GDM1 (cell line): ENCODE results near the gene MPPED2.
"Not testable (repeated sequence)": the region's sequence is repeated elsewhere in the genome, so short reads cannot be mapped to it uniquely, and the experiment has no call there.

Experiments
- DNase-seq: peaks from one replicate; lab custom pipeline; 2025; lab: John Stamatoyannopoulos, UW

The MPPED2 gene

DNA sequence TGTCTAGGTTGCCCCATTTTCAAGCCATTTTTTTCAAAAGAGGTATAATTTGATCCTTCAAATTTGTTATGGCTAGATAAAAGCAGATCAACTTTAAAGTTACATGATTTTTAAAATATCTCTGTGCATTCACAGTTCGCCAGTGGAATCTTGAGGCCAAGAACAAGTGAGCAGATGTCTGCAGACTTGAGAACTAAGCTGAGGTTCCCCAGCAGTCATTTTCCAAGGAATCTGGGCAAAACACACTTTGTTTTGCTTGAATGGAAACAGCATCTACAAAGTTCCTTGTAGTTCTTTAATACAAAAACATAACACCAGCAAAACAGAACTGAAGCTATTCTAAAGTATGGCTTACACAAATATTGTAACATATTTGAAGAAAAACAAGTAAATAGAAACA is 7.7 kb downstream of the MPPED2 start:
- DNase-seq, result no peak

- no peak for DNase-seq
Observed at GRCh38 chr11:30573951-30574350, 12.2 kb downstream of the MPPED2 start.

GRCh38 chr11:30568931-30569330 is 17.2 kb downstream of the MPPED2 start:
- no peak for DNase-seq

DNA sequence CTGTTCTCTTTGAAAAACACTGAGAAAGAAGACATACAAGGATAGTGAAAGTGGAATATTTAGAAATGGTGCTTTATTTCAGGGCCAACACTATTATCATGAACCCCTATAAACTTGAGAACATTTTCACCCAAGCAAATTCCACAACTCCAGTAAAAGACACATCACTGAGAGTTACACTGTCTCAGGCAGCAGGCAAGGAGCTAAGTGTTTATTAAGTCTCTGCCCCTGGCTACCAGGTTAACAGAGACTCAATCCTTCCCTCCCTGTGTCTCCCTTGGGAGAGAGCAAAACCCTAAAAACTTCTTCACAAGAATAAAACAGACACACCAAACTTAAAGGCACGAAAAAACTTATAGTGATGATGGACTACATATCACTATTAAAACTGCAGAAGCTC is 18.5 kb downstream of the MPPED2 start:
- no peak for DNase-seq

- DNase-seq, result no peak
Observed at GRCh38 chr11:30567120-30567519, 19.0 kb downstream of the MPPED2 start.

DNA sequence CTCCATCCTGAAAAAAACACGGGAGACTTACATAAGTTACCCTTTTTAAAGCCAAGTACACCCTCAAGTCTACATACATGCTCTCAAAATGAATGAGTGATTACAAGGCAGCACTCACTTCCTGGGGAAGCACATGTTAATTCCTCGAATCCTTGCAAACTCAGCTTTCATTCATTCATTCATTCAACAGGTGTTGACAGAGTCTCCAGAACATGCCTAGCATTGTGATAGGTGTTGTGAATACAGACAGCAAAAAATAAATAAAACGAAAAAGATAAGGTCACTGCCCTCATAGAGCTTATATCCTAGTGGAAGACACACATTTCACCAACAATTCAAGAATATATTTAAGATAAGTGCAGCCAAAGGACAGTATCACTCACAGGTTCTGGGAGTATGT is 19.7 kb downstream of the MPPED2 start:
- DNase-seq, result no peak

DNA sequence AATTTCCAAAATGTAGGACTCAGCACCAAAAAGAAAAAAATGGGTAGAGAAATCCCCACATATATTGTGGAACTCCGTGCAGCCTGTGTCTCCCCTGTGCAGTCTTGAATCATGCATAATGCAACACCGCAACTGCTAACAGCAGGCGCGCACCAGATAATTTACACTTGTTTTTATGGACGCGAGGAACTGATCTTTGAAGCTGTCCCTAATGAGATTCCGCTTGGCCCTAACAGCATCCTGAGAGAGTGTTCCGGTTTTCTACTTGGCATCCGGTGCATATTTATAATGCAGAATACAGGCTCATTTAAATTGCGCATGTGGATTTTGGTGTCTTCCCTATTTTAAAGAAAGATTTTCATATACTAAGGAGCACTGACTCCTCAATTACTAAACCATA is 21.1 kb downstream of the MPPED2 start:
- DNase-seq, result no peak

DNA sequence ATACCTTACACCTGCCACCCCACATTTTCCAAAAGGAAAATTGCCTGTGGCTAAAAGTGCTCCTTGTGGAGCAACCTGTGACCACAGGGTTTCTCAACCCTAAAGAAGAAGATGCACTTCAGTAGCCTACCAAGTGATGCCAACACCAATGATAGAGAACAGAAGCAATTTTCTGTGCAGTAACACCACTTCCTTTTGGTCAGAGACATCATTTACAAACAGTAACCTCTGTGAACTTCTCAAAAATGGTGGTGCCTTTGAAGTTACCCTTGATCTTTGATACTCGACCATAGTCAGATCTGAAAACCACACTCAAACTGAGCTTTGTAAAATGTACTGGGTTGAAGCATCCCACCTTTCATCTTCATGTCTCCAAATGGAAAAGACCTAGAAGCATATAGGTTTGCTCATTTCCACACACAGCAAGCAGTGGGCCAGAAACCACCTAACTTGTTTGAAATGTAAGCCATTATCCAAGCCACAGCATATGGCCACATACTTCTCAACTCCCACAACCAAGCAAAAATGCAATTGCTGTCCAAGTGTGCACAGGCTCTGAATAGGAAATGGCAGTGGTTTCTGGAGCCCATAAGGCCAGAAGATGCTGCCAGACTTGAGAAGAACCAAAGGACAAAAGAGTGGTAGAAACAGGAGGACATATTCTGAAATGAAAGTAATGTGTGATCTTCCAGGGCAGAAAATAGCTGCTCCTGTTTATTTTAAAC is 24.3 kb downstream of the MPPED2 start:
- DNase-seq, result no peak

DNA sequence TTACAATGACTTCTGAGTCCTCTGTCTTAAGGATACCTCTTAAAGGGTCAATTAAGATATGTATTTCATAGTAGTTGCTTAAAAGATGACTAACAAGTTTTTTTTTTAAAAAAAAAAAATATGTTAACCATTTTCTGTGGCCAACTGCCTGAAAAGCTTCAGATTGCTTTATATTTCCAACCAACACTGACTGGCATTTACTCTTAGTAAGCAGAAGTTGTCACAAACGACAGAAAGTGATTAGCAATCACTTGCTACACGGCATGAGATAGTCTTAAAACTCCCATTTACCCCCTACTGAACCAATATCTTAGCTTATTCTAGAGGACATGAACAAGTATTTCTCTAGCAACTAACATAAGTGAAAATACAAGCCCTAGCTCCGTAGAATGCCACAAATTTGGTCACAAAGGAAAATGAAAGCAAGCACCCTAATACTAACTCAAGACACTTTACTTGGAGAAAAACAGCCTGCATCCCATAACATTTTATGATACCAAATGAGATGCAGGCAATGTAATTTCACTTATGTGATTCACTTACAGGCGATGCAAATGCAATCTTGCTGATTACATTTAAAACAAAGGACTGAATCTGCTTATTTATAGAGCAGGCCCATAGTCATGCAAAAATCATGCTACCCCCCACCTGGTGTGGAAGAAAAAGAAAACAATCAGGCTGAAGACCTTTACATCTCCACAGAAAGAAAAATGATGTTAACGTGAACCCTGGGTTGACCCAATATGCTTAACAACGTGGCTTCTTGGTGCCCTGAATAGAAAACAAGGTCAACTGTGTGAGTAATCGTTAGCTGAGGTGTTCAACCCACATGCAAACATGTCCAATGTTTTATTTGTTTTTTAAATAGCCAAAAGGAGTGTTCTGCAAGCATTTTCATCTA is 25.7 kb downstream of the MPPED2 start:
- DNase-seq, result no peak

DNA sequence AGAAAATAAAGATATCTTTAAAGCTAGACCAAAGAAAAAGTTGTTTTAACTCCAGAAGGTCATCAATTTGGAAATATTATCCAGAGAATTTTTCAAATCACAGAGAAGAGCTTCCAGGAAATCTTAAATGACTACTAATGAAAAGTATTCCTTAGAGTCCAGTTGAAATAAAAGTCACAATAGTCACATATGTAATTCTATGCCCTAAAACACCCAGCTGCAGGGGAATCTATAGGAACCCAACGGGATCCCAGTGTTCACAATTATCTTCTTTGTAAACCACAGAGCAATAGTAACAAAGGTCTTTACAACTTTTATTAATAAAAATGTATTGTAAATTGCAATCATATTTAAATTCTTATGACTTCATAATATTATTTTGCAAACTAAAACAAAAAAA is 27.1 kb downstream of the MPPED2 start:
- DNase-seq, result no peak

DNA sequence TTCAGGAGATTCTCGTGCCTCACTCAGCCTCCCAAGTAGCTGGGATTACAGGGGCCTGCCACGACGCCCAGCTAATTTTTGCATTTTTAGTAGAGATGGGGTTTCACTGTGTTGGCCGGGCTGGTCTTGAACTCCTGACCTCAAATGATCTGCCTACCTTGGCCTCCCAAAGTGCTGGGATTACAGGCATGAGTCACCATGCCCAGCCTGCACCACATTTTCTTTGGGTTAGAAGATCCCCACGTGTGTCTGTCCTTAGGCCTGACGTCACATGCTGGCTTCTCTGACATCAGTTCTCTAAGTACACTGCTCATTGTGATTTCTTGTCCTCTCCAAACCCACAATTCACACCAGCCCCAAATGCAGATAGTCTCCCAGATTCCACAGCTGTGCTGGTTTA is 31.6 kb downstream of the MPPED2 start:
- DNase-seq, result not testable (repeated sequence)

DNA sequence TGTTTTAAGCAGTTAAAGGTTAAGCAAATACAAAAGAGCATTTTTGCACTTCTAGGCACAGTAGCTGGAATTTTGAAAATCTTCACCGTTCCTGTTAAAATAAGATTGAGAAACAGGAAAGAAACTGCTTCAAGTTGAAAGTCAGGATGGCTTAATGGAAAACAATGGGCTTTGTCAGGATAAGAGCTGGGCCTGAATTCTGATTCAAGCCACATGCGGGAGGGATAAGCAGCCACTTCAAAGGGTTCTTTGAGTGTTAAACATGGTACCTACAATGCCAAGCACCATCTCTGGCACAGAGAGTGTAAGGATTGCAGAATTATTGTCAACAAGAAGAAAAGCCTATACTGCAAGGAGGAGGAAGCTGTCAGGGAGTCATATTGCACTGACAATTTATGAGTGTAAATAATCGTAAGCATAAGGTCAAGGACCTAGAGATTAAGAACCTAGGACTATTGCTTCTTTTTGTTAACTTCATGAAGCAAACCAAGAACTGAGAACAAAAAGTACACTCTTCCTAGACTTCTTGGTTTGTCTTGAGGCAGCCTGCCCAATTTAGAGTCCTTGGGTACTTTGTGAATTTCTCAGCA is 32.5 kb downstream of the MPPED2 start:
- DNase-seq, result no peak

DNA sequence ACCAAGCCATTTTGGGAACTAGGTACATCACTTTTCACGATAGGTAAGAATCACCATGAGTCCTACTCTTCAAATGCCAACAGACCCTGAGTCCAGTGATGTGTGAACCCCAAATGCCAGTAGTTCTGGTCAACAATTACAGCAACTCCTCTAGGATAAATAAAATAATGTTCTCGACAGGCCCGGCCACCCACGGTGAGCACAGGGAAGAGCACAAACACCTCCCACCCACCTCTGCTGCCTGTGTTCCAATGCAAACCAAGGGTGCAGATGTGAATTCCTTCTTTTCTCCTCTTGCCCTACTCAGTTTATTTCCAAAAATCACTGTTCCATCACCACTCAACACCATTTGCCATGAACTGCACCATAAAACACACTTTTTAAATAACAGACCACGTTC is 33.3 kb downstream of the MPPED2 start:
- DNase-seq, result no peak

GRCh38 chr11:30550022-30550542 is 36.1 kb downstream of the MPPED2 start:
- no peak for DNase-seq

DNA sequence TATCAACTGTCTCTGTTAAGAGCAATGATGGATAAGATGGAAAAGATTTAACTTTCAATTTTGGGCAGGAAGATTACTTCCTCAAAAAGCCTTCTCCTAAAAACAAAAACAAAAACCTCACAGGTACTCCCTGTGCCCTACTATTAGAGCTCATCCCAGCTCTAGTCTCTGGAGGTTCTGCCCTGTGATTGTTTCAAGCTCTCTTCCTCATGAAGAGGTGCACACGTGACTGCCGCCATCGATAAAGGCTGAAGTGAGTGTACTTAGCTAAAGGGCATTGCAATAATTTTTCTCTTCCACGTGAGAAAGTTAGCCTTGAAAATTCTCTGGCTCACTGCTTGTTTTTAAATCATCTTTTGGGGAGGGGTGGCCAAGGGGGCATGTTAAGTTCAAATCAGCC is 36.6 kb downstream of the MPPED2 start:
- DNase-seq, result no peak

DNA sequence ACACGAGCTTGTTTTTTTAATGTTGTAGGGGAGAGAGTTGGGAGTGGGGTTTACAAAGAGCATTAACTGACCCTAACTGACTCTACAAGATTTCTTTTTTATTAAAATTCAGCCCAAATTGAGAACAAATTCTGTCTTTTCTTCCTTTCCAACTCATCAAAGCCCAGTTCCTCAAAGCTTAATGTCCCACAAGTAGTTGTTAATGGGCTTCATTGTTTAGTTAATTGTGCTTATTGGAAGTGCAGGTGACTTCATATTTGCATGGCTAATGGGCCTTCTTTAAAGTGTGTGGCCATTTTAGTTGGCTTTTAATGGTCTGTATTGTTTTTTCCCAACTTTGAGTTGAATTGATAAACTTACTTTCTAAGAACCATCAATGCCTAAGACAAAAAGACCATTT is 39.8 kb downstream of the MPPED2 start:
- no peak for DNase-seq

DNA sequence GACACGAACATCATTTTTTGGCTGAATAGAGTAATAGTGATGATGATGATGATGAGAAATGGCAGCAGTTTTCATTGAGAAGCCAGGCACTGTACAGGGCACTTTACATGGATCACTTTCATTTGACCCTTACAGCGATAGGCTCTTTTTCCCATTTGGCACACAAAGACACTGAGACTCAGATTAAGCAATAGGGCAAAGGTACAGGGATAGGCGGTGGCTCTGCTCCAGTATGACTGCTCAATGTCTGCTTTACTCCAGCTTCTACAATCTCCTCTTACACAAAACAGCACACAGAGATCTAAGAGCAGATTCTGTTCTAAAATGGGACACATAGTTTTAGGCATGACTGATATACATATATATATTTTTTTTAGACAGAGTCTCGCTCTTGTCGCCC is 40.6 kb downstream of the MPPED2 start:
- no peak for DNase-seq

DNA sequence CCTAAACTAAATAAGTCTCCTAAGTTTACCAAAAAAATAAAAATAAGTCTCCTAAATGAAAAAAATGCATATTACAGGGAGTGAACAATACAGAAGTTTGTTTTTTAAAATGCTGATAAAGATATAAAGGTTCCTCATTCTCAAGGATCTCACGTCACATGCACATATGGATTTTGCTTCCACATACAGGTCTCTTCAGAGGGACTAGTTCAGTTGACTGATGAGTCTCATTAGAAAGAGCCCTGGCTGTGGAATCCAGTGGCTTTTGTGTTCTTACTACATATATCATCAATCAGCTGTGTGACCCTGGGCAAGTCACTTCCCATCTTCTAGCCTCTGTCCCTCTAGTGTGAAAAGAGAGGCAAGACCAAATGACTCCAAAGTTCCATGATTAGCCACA is 43.1 kb downstream of the MPPED2 start:
- no peak for DNase-seq

GRCh38 chr11:30540781-30541180 is 45.4 kb downstream of the MPPED2 start:
- no peak for DNase-seq

DNA sequence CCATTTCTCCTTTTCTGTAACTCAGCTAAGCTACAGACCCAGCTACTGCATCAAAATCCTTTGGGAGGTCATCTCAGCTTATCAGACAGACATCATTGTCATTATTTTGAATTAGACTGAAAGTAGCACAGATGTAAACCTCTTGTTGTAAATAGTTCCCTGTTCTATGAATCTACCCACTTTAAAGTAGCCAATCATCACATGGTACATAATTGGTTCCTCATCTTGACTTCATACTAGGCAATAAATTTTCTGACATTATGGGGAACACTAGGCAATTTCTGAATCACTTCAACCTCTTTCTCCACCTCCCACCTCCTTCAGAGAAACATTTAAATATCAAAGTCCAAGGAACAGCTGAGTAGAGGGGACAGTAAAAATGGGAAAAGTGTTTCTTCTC is 47.9 kb downstream of the MPPED2 start:
- no peak for DNase-seq

DNA sequence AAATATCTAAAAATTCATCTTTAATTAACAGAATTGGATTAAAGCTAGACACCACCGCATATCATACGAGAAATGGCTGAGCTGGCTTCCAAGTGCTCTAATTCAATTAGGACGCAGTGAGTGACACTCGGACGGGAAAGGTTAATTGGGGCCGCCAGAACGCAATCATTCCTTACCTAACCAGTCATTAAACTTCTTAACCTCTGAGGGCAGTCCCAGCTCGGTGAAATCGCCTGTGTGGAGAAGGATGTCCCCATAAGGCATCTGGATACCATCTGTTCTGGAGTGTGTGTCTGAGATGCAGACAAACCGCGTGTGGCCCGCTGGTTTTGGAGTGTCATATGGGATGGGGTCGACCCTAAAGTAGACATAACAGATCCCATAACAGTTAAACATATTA is 50.3 kb downstream of the MPPED2 start:
- no peak for DNase-seq

- no peak for DNase-seq
Observed at GRCh38 chr11:30533445-30533947, 52.7 kb downstream of the MPPED2 start.

DNA sequence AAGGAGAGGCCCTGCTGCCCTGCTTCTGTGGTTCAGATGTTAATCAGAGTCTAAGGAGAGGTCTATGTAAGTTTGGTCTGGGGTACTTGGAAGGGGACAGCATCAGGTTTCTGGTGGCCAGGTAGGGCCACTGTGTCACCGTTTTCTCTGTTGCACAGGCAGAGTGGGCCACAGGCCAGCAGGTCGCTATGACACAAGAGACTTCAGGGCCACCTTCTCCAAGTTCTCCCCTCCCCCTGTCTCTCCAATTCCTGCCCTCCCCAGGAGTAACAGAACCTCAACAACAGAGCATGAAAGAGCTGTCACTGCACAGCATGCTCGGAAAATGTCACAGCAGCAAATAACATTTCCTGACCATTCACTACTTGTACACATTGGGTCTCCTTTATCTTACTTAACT is 58.6 kb downstream of the MPPED2 start:
- DNase-seq, result no peak
